Neural progenitor cell (in vitro differentiated cells): ENCODE data around the gene SYTL1.

Source experiments
- CTCF ChIP-seq: fragments of 200-600 bp; sonication (generic); IDR thresholded peaks from 2 replicates; pipeline ENCODE4 v1.5.1; 2017; ENCODE audit warnings: antibody characterized with exemption, mild to moderate bottlenecking
- EZH2 ChIP-seq: fragments of 200-600 bp; sonication (generic); IDR thresholded peaks from 2 replicates; pipeline ENCODE4 v1.6.1; 2017; ENCODE audit warnings: antibody characterized with exemption, mild to moderate bottlenecking, moderate library complexity

- no peak for TF ChIP-seq CTCF
- TF ChIP-seq EZH2: no peak
Measured at GRCh38 chr1:27318596-27318995, 23.2 kb upstream of the SYTL1 start.
